ENCODE results near the gene MTOR.
"Not testable (repeated sequence)": the region's sequence is repeated elsewhere in the genome, so short reads cannot be mapped to it uniquely, and the experiment has no call there.

The MTOR gene

DNA sequence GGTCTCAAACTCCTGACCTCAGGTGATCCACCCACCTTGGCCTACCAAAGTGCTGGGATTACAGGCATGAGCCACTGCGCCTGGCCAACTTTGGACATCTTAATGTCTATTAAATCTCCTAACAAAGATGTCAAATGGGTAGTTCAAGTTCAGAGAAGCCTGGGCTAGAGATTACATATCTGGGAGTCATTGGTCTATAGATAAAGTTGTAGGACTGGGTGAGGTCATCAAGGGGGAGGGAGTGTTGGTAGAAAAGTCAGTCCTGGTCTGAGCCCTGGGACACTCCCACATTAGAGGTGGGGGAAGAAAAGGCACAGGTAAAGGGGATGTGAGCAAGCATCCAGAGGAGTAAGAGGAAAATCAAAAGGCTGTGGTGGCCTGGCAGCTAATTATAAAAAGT, 17.3 kb upstream of the MTOR start:
- DNase-seq, result peak; percentile 20

DNA sequence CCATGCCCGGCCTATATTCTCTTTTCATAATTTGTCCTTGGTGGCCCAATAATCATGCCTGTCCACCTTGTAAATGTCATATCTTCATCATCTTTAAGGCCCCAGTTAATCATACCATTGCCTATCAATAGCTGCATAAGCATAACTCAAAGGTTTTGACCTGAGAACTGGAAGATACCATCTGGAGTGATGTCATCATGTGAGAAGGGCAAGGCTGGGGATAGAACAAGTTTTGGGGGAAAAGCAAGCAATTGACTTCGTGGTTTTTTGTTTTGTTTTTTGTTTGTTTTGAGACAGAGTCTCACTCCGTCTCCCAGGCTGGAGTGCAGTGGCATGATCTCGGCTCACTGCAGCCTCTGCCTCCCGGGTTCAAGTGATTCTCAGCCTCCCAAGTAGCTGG, 16.8 kb upstream of the MTOR start:
- no peak for DNase-seq

DNA sequence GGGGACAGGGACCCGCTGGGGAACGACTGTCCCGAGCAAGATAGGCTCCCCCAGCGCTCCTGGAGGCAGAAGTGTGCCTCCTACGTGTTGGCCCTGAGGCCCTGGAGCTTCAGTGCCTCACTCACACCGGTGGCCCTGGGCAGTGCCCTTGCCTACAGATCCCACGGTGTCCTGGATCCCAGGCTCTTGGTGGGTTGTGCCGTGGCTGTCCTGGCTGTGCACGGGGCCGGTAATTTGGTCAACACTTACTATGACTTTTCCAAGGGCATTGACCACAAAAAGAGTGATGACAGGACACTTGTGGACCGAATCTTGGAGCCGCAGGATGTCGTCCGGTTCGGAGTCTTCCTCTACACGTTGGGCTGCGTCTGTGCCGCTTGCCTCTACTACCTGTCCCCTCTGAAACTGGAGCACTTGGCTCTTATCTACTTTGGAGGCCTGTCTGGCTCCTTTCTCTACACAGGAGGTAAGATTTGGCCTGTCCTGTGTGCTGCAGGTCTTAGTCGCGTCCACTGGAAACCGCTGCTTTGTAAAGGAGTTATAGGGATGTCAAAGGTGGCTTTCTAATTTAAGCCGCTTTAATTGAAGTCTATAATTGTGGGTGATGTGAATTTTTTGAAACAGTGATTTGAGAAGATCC, 11.4 kb upstream of the MTOR start:
- peak; percentile 47 for DNase-seq

DNA sequence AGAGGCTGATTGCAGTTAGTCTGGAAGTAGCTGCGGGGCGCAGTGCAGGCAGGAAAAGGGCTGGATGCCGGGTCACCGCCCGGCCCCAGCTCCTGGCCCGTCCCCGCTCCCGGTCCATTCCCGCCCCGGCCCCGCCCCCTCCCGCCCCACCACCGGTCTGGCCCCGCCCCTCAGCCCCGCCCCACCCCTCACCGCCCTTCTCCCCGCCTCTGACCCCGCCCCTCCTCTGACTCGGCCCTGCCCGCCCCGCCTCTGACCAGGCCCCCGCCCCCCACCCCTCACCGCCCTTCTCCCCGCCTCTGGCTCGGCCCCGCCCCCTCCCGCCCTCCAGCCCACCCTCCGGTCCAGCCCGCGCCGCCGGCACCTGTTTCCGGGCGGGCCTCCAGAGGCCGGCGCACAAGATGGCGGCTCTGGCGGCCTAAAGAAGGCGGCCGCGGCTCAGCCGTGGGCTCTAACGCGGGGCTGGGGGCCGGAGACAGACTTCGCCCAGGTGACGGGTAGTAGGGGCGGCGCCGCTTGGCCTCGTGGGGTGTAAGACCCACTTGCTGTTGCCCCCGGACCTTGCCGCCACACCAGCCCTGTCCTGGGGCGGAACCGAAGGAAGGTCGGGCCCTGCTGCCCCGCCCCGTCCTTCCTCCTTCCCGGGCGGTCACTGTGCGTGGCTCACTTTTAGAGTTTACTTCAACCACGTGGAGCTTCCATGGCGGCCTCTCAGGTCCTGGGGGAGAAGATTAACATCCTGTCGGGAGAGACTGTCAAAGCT, 10.7 kb upstream of the MTOR start, which contains the start of gene UBIAD1:
Gene UBIAD1, plus strand, starts transcription at position 367 of the 763 bp plus-strand sequence. Its CDS starts 334 bp downstream, at position 701.
- peak; percentile 95 for DNase-seq

DNA sequence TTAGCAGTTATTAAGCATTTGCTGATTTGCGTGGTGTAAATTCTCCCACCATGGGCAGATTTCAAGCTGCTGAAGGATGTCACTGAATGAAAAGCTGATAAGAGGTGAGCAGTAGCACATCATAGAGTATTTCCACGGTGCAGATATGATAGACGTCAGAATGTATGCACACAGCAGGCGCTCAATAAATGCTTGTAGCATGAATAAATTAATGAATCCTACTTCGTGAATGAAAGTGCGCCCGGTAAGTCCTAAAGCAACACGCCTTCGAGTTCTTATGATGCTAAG, 10.1 kb upstream of the MTOR start:
- DNase-seq, result no peak

DNA sequence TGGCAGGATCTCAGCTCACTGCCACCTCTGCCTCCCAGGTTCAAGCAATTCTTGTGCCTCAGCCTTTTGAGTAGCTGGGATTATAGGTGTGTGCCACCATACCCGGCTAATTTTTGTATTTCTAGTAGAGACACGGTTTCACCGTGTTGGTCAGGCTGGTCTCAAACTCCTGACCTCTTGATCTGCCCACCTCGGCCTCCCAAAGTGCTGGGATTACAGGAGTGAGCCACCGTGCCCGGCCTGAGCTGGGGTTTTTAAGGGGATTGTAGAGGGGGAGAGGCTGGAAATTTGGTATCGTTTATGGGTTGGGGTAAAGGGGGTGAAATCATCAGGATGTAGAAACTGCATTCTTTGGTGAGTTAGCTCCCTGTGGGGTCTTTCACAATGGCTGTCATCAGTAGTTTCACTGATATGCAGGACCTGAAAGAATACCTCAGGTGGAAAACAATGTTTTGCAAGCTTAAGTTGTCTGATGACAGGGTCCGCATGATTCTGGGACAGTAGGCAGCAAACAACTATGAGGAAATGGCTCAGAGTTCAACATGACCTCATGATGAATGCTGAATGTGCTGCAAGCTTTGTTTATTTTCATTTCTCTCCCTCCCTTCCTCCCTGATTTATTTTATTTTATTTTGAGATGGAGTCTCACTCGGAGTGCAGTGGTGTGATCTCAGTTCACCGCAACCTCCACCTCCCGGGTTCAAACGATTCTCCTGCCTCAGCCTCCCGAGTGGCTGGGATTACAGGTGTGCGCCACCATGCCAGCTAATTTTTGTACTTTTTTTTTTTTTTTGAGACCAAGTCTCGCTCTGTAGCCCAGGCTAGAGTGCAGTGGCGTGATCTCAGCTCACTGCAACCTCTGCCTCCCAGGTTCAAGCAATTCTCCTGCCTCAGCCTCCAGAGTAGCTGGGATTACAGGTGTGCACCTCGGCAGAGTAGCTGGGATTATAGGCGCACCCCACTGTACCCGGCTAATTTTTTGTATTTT, 5.3 kb upstream of the MTOR start:
- not testable (repeated sequence) for DNase-seq

DNA sequence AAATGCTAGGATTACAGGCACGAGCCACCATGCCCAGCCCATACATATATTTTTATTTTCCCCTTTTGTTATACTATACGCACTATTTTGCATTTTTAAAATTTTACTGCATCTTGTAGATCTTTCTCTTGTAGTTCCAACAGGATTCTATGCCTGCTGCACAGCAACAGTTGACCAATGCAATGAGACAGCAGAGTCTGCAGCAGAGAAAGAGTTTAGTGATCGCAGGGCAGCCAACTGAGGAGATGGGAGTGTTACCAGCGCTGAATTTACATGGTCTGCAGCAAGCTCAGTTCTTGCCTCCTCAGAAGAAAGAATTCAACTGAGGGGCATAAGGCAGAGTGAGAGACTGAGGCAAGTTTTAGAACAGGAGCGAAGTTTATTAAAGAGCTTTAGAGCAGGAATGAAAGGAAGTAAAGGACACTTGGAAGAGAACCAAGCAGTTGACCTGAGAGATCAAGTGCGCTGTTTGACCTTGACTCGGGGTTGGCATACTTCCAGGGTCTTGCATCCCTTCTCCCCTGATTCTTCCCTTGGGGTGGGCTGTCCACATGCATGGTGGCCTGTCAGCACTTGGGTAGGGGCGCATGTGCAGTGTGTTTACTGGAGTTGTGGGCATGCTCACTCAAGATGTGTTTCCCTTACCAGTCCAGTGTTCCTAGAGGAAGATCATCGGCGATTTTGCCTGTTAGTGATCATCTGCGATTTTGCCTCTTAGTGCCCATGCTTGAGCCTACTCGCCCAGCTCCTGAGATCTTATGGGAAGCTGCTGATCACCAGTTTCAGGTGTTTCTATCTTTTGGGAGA, 4.1 kb upstream of the MTOR start:
- DNase-seq, result no peak

DNA sequence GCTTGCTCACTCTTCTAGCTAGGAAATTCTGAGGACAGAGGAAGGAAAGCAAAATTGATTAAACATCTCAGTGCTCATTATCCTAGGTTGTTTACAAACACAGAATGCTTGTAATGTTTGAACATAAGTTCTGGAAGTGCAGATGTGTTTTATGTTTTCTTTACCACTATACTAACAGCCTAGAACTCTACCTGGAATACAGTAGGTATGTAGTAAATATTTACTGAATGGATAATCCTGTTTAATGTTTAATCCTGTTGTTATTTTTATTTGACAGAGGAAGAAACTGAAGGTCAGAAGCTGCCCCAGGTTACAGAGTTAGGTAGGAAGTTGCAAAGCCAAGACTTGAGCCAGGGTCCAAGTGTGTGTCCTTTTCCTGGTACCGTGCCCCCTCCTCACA, 6.1 kb downstream of the MTOR start:
- no peak for DNase-seq

DNA sequence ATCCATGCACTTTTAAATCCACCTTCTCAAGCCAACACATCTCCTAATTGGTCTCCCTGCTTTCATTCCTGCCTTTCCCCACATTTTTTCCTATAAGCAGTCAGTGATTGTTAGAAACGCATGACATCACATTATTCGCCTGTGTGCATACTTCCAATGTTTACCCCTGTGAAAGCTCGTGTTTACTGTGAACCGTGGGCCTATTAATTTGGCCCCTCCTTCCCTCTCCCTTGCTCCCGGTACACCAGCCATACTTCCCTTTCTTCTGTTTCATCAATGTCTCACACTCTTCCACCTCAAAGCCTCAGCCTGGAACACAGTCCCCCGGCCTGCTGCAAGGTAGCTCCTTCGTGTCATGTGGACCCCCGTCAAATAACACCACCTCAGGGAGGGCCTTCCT, 9.1 kb downstream of the MTOR start:
- no peak for DNase-seq

DNA sequence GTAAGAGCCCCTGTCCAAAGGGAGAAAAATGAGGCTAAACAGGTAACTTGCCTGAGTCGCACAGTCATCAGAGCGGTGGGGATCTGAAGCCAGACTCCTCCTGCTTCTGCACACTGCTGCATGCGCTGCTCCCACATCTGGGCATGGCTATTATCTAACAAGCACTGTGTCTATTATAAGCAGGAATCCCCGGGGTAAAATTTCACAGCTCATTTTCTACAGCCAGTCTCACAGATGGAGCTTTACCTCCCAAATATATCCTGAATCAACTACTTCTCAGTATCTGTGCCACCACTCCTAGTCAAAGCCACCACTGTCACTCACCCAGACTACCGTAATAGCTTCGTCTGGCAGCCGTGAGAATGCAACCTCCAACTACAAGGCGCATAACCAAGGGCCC, 9.8 kb downstream of the MTOR start:
- DNase-seq, result no peak

DNA sequence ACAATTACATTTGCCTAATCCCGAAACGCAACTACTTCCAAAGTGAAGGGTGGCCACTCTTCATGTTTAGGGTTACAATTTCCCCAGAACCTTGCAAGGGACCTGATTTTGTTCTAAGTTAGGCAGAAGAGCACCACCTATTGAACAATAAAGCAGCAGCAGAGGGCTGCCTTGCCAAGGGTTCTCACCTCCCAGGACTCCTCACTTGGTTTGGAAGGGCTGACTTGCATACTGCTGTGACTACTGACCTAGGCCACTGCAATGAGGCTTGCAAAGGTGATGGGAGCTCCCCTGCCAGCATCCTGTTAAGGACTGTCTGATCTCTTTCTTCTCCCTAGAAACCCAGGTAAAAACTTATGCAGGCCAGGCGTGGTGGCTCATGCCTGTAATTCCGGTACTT, 14.2 kb downstream of the MTOR start:
- DNase-seq, result peak; percentile 17

DNA sequence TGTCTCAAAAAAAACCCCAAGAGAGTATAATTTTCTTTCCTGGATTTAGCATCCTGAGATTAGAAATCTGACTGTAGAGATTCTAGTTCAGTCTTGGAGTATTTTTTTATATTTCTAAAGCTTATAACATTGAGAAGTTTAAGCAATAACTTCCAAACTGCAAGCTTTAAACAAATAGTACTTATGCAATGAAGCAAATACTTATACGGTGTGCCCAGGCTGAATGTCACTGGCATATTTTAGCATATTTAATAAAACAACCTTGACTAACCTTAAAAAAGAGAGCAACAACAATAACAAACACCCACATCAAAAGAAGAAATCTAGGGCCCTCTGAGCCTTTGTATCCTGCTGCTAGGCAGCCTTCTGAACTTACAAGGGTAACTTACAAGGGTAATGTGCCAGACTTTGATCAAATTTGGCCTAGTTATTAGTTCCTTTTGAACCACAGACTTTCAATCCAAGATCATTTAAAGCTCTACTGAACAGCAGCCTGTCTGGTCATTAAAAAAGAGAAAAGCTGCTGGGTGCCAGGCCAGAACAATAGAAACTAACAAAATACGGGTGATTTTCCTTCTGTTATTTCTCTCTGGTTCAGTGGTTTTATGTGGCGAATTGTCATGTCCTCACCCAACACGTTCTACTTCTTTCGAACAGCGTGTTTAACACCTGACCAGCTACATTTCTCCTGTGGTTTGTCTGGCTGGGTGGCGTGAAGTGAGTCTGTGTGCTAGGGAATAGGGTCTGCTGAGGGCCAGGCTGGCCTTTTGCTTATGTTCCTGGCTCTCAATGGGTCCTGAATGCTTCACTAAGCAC, 16.2 kb downstream of the MTOR start:
- no peak for DNase-seq

DNA sequence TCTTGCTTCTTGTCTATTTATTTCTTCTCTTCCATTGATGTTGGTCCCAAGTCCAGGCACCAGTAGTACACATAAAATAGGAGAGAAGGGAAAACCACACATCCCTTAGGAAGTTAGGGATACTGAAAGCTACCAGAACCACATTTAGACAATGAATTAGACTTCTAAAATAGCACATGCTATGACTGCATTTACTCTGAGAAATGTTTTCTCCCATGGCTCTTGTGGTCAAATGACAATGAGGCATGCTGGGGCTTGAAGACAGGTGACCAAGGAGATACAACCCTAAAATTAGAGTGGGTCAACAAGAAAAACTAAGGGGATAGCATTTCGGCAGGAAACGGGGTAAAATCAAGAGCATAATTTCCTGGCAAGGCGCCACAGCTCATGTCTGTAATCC, 17.1 kb downstream of the MTOR start:
- no peak for DNase-seq

DNA sequence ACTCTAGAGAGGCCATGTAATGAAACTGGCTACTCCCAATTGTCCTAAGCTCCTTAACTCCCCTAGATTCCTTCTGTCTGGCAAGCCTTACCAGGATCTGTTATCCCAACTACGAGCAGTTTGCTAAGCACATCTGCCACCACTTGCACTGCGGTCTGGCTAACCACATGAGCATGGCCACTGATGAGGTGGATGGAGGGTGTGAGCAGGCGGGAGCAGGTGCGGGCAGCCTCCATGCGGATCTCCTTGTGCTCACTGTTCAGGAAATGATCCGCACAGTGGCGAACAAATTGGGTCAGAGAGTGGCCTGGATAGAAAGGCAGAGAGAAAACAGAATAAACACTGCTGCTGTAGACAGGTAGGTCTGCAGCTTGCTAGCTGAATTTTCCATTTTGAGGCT, 24.0 kb downstream of the MTOR start:
- DNase-seq, result no peak

DNA sequence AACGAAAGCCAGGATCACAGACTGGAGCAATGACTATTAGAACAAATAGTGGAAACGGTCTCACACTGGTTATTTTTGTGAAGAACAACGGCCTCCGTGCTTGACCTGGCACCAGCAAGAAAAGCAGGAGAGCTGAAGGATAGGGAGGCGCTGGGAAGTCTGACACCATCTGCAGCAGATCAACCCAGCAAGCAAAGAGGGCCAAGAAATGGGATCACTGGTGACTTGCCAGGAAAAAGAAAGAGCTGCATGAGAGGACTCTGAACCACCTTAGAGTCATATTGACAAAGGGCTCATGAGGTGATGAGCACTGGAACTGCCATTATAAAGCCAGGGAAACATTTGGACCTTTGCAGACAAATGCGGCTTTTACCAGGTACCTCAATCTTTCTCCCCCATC, 25.0 kb downstream of the MTOR start:
- DNase-seq, result no peak

DNA sequence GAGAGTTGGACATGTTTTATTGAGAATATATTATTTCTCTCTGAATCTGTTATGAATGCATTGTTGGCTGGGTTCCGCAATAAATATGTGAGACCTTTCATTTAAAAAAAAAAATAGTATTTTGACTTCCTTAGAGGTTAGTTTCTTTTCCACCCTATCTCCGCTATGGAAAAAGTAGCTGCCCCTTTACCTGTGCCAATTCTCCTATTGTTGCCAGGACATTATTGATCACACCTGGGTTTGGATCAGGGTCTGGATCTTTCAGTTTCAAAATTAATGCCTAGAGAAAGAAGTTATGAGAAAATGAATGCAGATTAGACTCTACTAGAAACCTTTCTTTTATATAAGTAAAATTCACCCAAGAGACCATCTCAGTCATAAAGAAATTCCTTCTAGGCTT, 29.1 kb downstream of the MTOR start:
- DNase-seq, result no peak

DNA sequence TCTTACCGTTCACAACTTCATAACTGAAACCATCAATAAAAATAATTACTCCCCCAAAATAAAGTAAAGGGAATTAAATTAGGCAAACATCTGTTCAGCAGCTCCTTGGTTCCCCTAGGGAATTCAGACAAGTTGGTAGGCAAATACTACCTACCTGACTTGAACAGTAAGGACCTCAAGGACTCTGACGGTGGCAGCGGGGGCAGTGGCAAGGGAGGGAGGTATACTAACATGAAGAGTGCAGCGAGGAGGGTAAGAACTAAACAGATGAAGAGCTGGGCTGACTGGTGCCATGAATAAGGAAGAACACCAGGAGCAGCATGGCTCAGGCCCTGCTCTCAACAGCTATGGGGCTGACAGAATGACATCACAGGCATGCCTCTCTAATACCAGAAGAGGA, 33.1 kb downstream of the MTOR start:
- DNase-seq, result no peak

DNA sequence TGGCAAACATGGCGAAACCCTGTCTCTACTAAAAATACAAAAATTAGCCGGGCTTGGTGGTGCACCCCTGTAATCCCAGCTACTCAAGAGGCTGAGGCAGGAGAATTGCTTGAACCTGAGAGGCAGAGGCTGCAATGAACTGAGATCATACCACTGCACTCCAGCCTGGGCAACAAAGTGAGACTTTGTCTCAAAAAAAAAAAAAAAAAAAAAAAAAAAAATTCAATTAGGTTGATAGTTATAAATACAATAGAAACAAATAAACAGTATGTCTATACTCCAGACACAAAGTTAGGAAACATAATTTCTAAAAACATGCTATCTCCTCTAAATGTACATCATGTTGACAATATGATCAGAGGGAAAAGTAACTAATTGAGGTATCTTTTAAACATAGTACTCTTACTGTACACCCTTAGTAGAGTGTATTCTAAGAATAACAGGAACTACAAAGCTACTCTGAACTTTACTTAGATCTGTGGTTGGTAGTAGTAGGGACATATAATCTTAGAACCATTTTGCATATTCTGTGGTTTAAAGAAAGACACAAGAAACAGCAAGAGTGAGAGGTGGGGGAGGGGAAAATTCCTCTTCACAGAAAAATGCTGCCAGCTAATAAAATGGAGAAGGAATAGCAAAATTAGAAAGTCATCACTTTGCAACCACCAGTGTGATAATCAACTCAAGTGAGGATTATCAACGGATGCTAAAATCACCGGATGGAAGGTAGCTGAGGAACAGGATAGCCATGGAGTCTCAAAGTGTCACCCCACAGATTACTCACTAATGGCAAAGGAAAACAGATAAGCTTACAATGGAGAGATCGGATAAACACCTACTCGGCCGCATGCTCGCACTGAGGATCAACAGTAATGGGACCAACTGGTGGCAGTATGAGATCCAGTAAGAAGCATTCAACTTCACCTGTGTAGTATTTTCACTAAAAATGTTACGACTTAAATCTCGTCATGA, 35.0 kb downstream of the MTOR start:
- DNase-seq, result peak; percentile 37

DNA sequence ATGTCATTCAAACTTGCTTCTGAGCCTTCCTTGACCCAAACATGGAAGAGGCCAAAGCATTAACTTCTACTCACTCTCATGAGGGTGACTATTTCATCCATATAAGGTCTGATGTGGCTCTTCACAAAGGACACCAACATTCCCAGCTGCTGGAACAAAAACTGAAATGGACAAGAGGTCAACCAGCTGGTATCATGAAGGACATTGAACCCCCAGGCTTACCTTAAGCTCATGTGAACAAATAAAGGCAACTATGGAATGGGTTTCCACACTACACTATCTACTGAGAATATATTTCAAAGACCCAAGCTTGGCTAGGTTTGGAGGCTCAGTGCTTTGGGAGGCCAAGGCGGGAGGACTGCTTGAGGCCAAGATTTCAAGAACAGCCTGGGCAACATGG, 46.3 kb downstream of the MTOR start:
- DNase-seq, result no peak

DNA sequence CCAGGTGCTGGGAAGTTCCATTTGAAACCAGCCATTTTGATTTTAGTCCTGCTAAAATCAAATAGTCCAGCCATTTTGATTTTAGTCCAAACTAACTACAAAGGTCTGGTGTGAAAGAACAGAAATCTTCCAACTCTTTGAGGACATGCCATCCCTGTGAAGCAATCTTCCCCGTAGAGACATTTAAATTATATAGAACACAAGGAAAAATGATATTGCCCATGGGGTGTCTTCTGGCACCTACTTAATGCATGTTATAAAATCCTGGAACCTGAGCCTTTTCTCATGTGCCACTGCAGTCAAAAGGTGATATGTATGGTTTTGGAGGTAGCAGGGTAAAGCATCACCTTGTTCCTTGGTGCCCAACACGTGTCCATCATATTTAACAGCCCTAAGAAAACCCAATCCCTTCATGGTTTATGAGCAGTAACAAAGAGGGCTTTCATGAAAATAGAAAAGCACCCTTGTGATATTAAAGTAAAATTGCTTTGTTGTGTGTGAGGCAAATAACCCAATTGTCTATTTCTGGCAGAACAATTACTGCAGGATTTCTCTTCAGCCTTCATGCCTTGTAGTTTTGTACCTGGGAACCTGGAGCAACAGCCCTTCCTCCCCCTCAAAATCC, 46.9 kb downstream of the MTOR start:
- no peak for DNase-seq
